Measurements from ENCODE around the gene ST14.

Gene ST14

GRCh38 chr11:130159657-130160497 is at the start of gene ST14:
ST14 (plus strand) TSS chr11:130159782; CDS start chr11:130159980, 198 bp downstream.
- DNase-seq = no peak

GRCh38 chr11:130110339-130111108 is 49.1 kb upstream of the ST14 start:
- no peak for DNase-seq

- no peak for DNase-seq
Measured at GRCh38 chr11:130112071-130112830, 47.3 kb upstream of the ST14 start.

GRCh38 chr11:130114281-130114680 is 45.3 kb upstream of the ST14 start:
- no peak for DNase-seq

- no peak for DNase-seq
Measured at GRCh38 chr11:130114726-130115125, 44.9 kb upstream of the ST14 start.

- no peak for DNase-seq
Measured at GRCh38 chr11:130115218-130115617, 44.4 kb upstream of the ST14 start.

GRCh38 chr11:130118165-130118564 is 41.4 kb upstream of the ST14 start:
- no peak for DNase-seq

- DNase-seq = peak in 1 of 2 donors; percentile 6
Measured at GRCh38 chr11:130118636-130119387, 40.8 kb upstream of the ST14 start.

GRCh38 chr11:130120045-130120444 is 39.5 kb upstream of the ST14 start:
- no peak for DNase-seq

- no peak for DNase-seq
Measured at GRCh38 chr11:130121445-130121978, 38.1 kb upstream of the ST14 start.

GRCh38 chr11:130122141-130122575 is 37.4 kb upstream of the ST14 start:
- peak in 1 of 2 donors; percentile 16 for DNase-seq

- DNase-seq = no peak
Measured at GRCh38 chr11:130123414-130124040, 36.1 kb upstream of the ST14 start.

- no peak for DNase-seq
Measured at GRCh38 chr11:130124096-130124495, 35.5 kb upstream of the ST14 start.

GRCh38 chr11:130125638-130126037 is 33.9 kb upstream of the ST14 start:
- no peak for DNase-seq

- no peak for DNase-seq
Measured at GRCh38 chr11:130126516-130126915, 33.1 kb upstream of the ST14 start.

- DNase-seq = no peak
Measured at GRCh38 chr11:130127509-130127908, 32.1 kb upstream of the ST14 start.

- DNase-seq = no peak
Measured at GRCh38 chr11:130128626-130129025, 31.0 kb upstream of the ST14 start.

GRCh38 chr11:130129922-130130321 is 29.7 kb upstream of the ST14 start:
- DNase-seq = no peak

GRCh38 chr11:130131961-130132850 is 27.4 kb upstream of the ST14 start:
- peak; percentile 19 to 62 for DNase-seq

GRCh38 chr11:130133716-130134115 is 25.9 kb upstream of the ST14 start:
- no peak for DNase-seq

GRCh38 chr11:130136107-130136506 is 23.5 kb upstream of the ST14 start:
- DNase-seq = no peak
